Ishikawa (cell line): ENCODE measurements around the gene DDX54.

Experiments
- CREB1 ChIP-seq: IDR thresholded peaks from 2 replicates; pipeline ENCODE4 v1.6.1; 2012; ENCODE audit warnings: low read depth
- EP300 ChIP-seq: IDR thresholded peaks from 2 replicates; pipeline ENCODE4 v1.6.1; 2012; ENCODE audit warnings: borderline replicate concordance
- RAD21 ChIP-seq: IDR thresholded peaks from 2 replicates; pipeline ENCODE4 v1.6.1; 2012; ENCODE audit warnings: low read depth
- YY1 ChIP-seq: IDR thresholded peaks from 2 replicates; pipeline ENCODE4 v1.6.1; 2012; ENCODE audit warnings: low read depth
- ZBTB7A ChIP-seq: IDR thresholded peaks from 2 replicates; pipeline ENCODE4 v1.6.1; 2012; ENCODE audit warnings: low read depth

GRCh38 chr12:113173081-113173698 is 12.1 kb downstream of the DDX54 start:
- TF ChIP-seq YY1 (no peak), EP300 (no peak), RAD21 (no peak), CREB1 (no peak), ZBTB7A (no peak)
